OCI-LY3 (cell line): ENCODE data around the gene TEAD1.

Source experiments
- EZH2phosphoT487 ChIP-seq: fragments of 200-600 bp; shearing (Covaris generic); IDR thresholded peaks from 2 replicates; pipeline ENCODE4 v1.6.1; 2018; ENCODE audit warnings: antibody characterized with exemption, mixed run types, low read depth
- TF ChIP-seq, protein P1 (sequence below): fragments of 200-600, 300-600 bp; sonication (generic); IDR thresholded peaks from 2 replicates; pipeline ENCODE4 v1.5.1; 2014; ENCODE audit warnings: antibody characterized with exemption, low read length, low read depth

DNA sequence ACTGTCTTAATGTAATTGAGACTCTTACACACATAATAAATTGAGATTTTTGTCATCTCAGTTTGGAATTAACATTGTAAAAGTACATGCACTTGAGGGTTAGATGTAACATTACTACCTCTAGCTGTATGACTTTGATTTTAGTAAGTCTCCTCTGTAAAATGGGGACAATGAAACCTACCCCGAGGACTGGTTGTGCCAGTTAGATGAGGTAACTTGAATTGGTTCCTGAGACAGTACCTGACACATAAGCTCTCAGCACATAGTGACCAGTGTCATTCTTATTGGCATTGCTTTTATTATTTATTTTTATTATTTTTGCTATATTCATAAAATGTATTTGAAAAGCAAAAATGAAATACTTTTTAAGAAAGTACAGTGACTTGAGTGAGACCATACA lies 114.8 kb downstream of the TEAD1 start:
- TF ChIP-seq, protein P1, sequence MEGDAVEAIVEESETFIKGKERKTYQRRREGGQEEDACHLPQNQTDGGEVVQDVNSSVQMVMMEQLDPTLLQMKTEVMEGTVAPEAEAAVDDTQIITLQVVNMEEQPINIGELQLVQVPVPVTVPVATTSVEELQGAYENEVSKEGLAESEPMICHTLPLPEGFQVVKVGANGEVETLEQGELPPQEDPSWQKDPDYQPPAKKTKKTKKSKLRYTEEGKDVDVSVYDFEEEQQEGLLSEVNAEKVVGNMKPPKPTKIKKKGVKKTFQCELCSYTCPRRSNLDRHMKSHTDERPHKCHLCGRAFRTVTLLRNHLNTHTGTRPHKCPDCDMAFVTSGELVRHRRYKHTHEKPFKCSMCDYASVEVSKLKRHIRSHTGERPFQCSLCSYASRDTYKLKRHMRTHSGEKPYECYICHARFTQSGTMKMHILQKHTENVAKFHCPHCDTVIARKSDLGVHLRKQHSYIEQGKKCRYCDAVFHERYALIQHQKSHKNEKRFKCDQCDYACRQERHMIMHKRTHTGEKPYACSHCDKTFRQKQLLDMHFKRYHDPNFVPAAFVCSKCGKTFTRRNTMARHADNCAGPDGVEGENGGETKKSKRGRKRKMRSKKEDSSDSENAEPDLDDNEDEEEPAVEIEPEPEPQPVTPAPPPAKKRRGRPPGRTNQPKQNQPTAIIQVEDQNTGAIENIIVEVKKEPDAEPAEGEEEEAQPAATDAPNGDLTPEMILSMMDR, result no peak
- no peak for TF ChIP-seq EZH2phosphoT487
